CD14-positive monocyte (primary cell): ENCODE results near the gene HS6ST2. TPM values are rescaled to one million over a fixed set of nuclear protein-coding genes. Genes with fewer than 3 reads are reported as not detected.

Experiments used
- DNase-seq, 3 donors: peaks; one replicate each; pipeline ENCODE4 v3.0.0-alpha.2; 2011 to 2022
- H2AFZ ChIP-seq: 2 replicates; pipeline ENCODE4 v1.6.0; 2012; ENCODE audit warnings: mild to moderate bottlenecking, low read depth, low read length, inconsistent platforms; ENCODE audit not compliant: insufficient read depth, poor library complexity, severe bottlenecking
- H3K27ac ChIP-seq, 2 donors: 1 replicate in 1 of 2; 2 replicates in 1 of 2; pipeline ENCODE4 v1.5.1; 2012 to 2013; ENCODE audit warnings: low read length in 2 of 2, control low read depth in 1 of 2, inconsistent platforms in 1 of 2, low read depth in 1 of 2, mild to moderate bottlenecking in 1 of 2
- H3K27me3 ChIP-seq, 2 donors: one replicate each; pipeline versions ENCODE4 v1.6.0 to v1.6.1; 2011 to 2013; ENCODE audit warnings: low read length in 2 of 2; ENCODE audit not compliant: control insufficient read depth in 2 of 2, insufficient read depth in 2 of 2
- H3K36me3 ChIP-seq, 2 donors: replicated peaks in 1 of 2; 1 replicate in 1 of 2; 2 replicates in 1 of 2; pipeline versions ENCODE4 v1.5.1 to v1.6.1; 2012 to 2013; ENCODE audit warnings: low read length in 2 of 2, control low read depth in 1 of 2, inconsistent platforms in 1 of 2, mild to moderate bottlenecking in 1 of 2; ENCODE audit not compliant: insufficient read depth in 2 of 2, control insufficient read depth in 1 of 2
- H3K4me1 ChIP-seq, 2 donors: 1 replicate in 1 of 2; 2 replicates in 1 of 2; pipeline versions ENCODE4 v1.5.1 to v1.6.1; 2012 to 2013; ENCODE audit warnings: low read length in 2 of 2, control low read depth in 1 of 2, inconsistent platforms in 1 of 2, mild to moderate bottlenecking in 1 of 2, moderate library complexity in 1 of 2; ENCODE audit not compliant: insufficient read depth in 2 of 2, control insufficient read depth in 1 of 2
- H3K4me2 ChIP-seq: replicated peaks from 2 replicates; pipeline ENCODE3; 2012; ENCODE audit warnings: low read length, moderate library complexity, mild to moderate bottlenecking; ENCODE audit not compliant: poor library complexity, severe bottlenecking; ENCODE audit errors: extremely low read depth
- H3K4me3 ChIP-seq, 3 experiments: fragments of 200-600 bp in 1 of 3; sonication (generic) in 1 of 3; replicated peaks in 1 of 3; 1 replicate in 2 of 3; 2 replicates in 1 of 3; pipeline ENCODE4 v1.5.1; 2011 to 2013; ENCODE audit warnings: low read length in 3 of 3, mild to moderate bottlenecking in 3 of 3, control low read depth in 2 of 3, low read depth in 2 of 3, inconsistent platforms in 1 of 3, moderate library complexity in 1 of 3
- H3K79me2 ChIP-seq: 2 replicates; pipeline ENCODE4 v1.6.0; 2012; ENCODE audit warnings: mild to moderate bottlenecking, control low read depth, inconsistent platforms, low read length, moderate library complexity; ENCODE audit not compliant: insufficient read depth
- H3K9ac ChIP-seq: 2 replicates; pipeline ENCODE4 v1.6.0; 2017; ENCODE audit warnings: low read length, mild to moderate bottlenecking; ENCODE audit not compliant: insufficient read depth, poor library complexity, severe bottlenecking
- H3K9me3 ChIP-seq, 2 donors: replicated peaks in 1 of 2; 1 replicate in 1 of 2; 2 replicates in 1 of 2; pipeline versions ENCODE4 v1.5.1 to v1.6.1; 2012 to 2013; ENCODE audit warnings: low read length in 2 of 2, control low read depth in 1 of 2; ENCODE audit not compliant: control insufficient read depth in 1 of 2, insufficient read depth in 1 of 2
- H4K20me1 ChIP-seq: 2 replicates; pipeline ENCODE4 v1.6.0; 2012; ENCODE audit warnings: mild to moderate bottlenecking, low read length, control low read depth, moderate library complexity; ENCODE audit not compliant: insufficient read depth
- H3K27ac Mint-ChIP-seq, 7 donors: one replicate each; pipeline ENCODE4 v1.8.0; 2020; ENCODE audit warnings: mild to moderate bottlenecking in 7 of 7, mixed read lengths in 7 of 7, moderate library complexity in 6 of 7, inconsistent platforms in 2 of 7
- H3K27me3 Mint-ChIP-seq, 3 donors: one replicate each; pipeline ENCODE4 v1.8.0; 2021 to 2022; ENCODE audit warnings: low read depth in 3 of 3, mild to moderate bottlenecking in 3 of 3, mixed read lengths in 3 of 3, moderate library complexity in 3 of 3, inconsistent platforms in 1 of 3
- H3K36me3 Mint-ChIP-seq, 2 donors: one replicate each; pipeline ENCODE4 v1.8.0; 2020; ENCODE audit warnings: mixed read lengths in 2 of 2, inconsistent platforms in 1 of 2, mild to moderate bottlenecking in 1 of 2
- H3K4me1 Mint-ChIP-seq: one replicate; pipeline ENCODE4 v1.8.0; 2020; ENCODE audit warnings: mild to moderate bottlenecking, mixed read lengths
- H3K4me3 Mint-ChIP-seq, 2 donors: one replicate each; pipeline ENCODE4 v1.8.0; 2020; ENCODE audit warnings: mild to moderate bottlenecking in 2 of 2, mixed read lengths in 2 of 2, moderate library complexity in 1 of 2
- H3K9me3 Mint-ChIP-seq, 7 donors: one replicate each; pipeline ENCODE4 v1.8.0; 2020 to 2022; ENCODE audit warnings: mixed read lengths in 7 of 7, mild to moderate bottlenecking in 6 of 7, moderate library complexity in 6 of 7, inconsistent platforms in 2 of 7
- CTCF ChIP-seq: fragments of 200-600 bp; IDR thresholded peaks from one replicate; pipeline ENCODE4 v1.8.0; 2022; ENCODE audit warnings: antibody characterized with exemption, mild to moderate bottlenecking
- WGBS: methylation state at CpG from one replicate; pipeline ENCODE4 v1.1.5; 2013; ENCODE audit warnings: missing lambda C conversion rate; ENCODE audit not compliant: insufficient coverage; 5-methylcytosine and 5-hydroxymethylcytosine counted together
- intact Hi-C, 2 donors: fragments of 100-400 bp; cut with micrococcal nuclease; formaldehyde crosslinking; loops; one replicate each; pipeline versions ENCODE4 v1.15.0 to v1.15.1; 2023
- polyA plus RNA-seq, 3 donors: library from polyadenylated mRNA; depleted of rRNA in 1 of 3; unstranded in 2 of 3; stranded (reverse) in 1 of 3; fragments of 300-500 nt in 2 of 3; fragments of >200 nt in 1 of 3; fragmentation: Illumina TruSeq in 2 of 3; gene quantifications; 1 replicate in 2 of 3; 2 replicates in 1 of 3; pipeline ENCODE4 v1.2.3, GENCODE V29; 2012 to 2021

The HS6ST2 gene
- polyA plus RNA-seq, 3 donors, result not detected

GRCh38 chrX:132749406-132749805 is 209.0 kb downstream of the HS6ST2 start:
- no peaks in the 10 kb centered on the region for H3K9me3 ChIP-seq
- no peak for DNase-seq
- H3K36me3 ChIP-seq, result no peaks in the 10 kb centered on the region
- Mint-ChIP-seq H3K4me1 (peaks cover 21% of the 10 kb centered on the region), H3K36me3 (no peaks in the 10 kb centered on the region), H3K27ac (no peak overlapping the region), H3K9me3 (peaks cover 0 to 5% (median 2%) of the 10 kb centered on the region in 7 donors), H3K4me3 (no peak overlapping the region), H3K27me3 (peaks cover 0 to 18% (median 5%) of the 10 kb centered on the region in 3 donors)
- intact Hi-C loops, result no loop called here
- no peak overlapping the region for H3K4me2 ChIP-seq
- H3K27me3 ChIP-seq, result peaks cover 0 to 5% of the 10 kb centered on the region in 2 donors
- H4K20me1 ChIP-seq, result no peaks in the 10 kb centered on the region
- no peak overlapping the region for H3K27ac ChIP-seq
- H3K4me1 ChIP-seq, result peaks cover 0 to 11% of the 10 kb centered on the region in 2 donors
- no CpG with 5 or more reads among the region's 3 CpGs for WGBS
- H3K4me3 ChIP-seq, result no peak overlapping the region
- no peaks in the 10 kb centered on the region for H3K79me2 ChIP-seq
- H2AFZ ChIP-seq, result no peak overlapping the region
- no peak overlapping the region for H3K9ac ChIP-seq
- no peak for TF ChIP-seq CTCF

GRCh38 chrX:132748909-132749308 is 209.5 kb downstream of the HS6ST2 start:
- Mint-ChIP-seq H3K27me3 (peaks cover 0 to 16% (median 5%) of the 10 kb centered on the region in 3 donors), H3K9me3 (peaks cover 0 to 5% (median 2%) of the 10 kb centered on the region in 7 donors), H3K4me1 (peaks cover 21% of the 10 kb centered on the region), H3K4me3 (no peak overlapping the region), H3K27ac (no peak overlapping the region), H3K36me3 (no peaks in the 10 kb centered on the region)
- no peak overlapping the region for H3K4me3 ChIP-seq
- 90% methylated on average over 2 of the region's 4 CpGs for WGBS
- H3K4me1 ChIP-seq, result peaks cover 0 to 11% of the 10 kb centered on the region in 2 donors
- H2AFZ ChIP-seq, result no peak overlapping the region
- H3K79me2 ChIP-seq, result no peaks in the 10 kb centered on the region
- no peaks in the 10 kb centered on the region for H4K20me1 ChIP-seq
- no peaks in the 10 kb centered on the region for H3K36me3 ChIP-seq
- no peak overlapping the region for H3K4me2 ChIP-seq
- no peak for TF ChIP-seq CTCF
- no peaks in the 10 kb centered on the region for H3K9me3 ChIP-seq
- DNase-seq, result no peak
- H3K9ac ChIP-seq, result no peak overlapping the region
- H3K27me3 ChIP-seq, result peaks cover 0 to 7% of the 10 kb centered on the region in 2 donors
- H3K27ac ChIP-seq, result no peak overlapping the region
- intact Hi-C loops, result no loop called here
